Body of pancreas (tissue), 4 donors: ENCODE results near the gene ABCC10. TPM values are rescaled to one million over a fixed set of nuclear protein-coding genes. Genes with fewer than 3 reads are reported as not detected.

Source experiments
- ATAC-seq: fragments of 150-250 bp; one replicate; pipeline ENCODE4 v1.9.1; 2016
- DNase-seq, 4 donors: peaks; one replicate each; pipeline ENCODE4 v3.0.0-alpha.2; 2019
- H3K27ac ChIP-seq, 4 donors: fragments of 200-600 bp; sonication (generic); 1 replicate in 3 of 4; 2 replicates in 1 of 4; pipeline versions ENCODE4 v1.5.1 to v1.6.1; 2016 to 2019; ENCODE audit warnings: mild to moderate bottlenecking in 1 of 4, mixed read lengths in 1 of 4, moderate library complexity in 1 of 4
- H3K27me3 ChIP-seq, 2 donors: fragments of 200-600 bp; sonication (generic); one replicate each; pipeline ENCODE4 v1.6.0; 2016; ENCODE audit warnings: mild to moderate bottlenecking in 1 of 2
- H3K36me3 ChIP-seq, 2 donors: fragments of 200-600 bp; sonication (generic); replicated peaks in 1 of 2; 2 replicates each; pipeline ENCODE4 v1.5.1; 2016; ENCODE audit warnings: low read depth in 2 of 2; ENCODE audit not compliant: insufficient read depth in 1 of 2
- H3K4me1 ChIP-seq: fragments of 200-600 bp; sonication (generic); one replicate; pipeline ENCODE4 v1.6.0; 2016
- H3K4me3 ChIP-seq, 2 donors: fragments of 200-600 bp; sonication (generic); 1 replicate in 1 of 2; 2 replicates in 1 of 2; pipeline ENCODE4 v1.5.1; 2016 to 2019
- H3K9me3 ChIP-seq, 3 donors: fragments of 200-600 bp; sonication (generic); 1 replicate in 2 of 3; 2 replicates in 1 of 3; pipeline ENCODE4 v1.5.1; 2016
- CTCF ChIP-seq, 7 experiments: fragments of 450-650 bp in 4 of 7; fragments of 200-600 bp in 3 of 7; sonication (generic) in 3 of 7; IDR thresholded peaks; one replicate each; pipeline ENCODE4 v1.5.1; 2016 to 2019; ENCODE audit warnings: antibody characterized with exemption in 7 of 7
- POLR2A ChIP-seq, 3 donors: fragments of 450-650 bp; IDR thresholded peaks; one replicate each; pipeline ENCODE4 v1.6.1; 2016; ENCODE audit warnings: antibody characterized with exemption in 3 of 3, mild to moderate bottlenecking in 2 of 3
- WGBS, 2 donors: methylation state at CpG; one replicate each; pipeline ENCODE4 v1.1.5; 2017; 5-methylcytosine and 5-hydroxymethylcytosine counted together
- intact Hi-C: fragments of 100-400 bp; cut with DNase I; formaldehyde crosslinking; loops from one replicate; pipeline ENCODE4 v1.15.1; 2023
- total RNA-seq, 2 donors: library from RNA; depleted of rRNA; stranded (reverse); fragments of >200 nt; gene quantifications; one replicate each; pipeline ENCODE4 v1.1.0, GENCODE V29; 2016

Gene ABCC10
- total RNA-seq, 2 donors from 2014 or later: 17.1 to 44.5 TPM

GRCh38 chr6:43432009-43432945 lies 4.9 kb downstream of the ABCC10 start:
- Histone ChIP-seq H3K4me1 (peaks cover 38% of the 10 kb centered on the region), H3K36me3 (peaks cover 0 to 2% of the 10 kb centered on the region in 2 donors), H3K27ac (no peak overlapping the region), H3K4me3 (no peak overlapping the region), H3K27me3 (no peaks in the 10 kb centered on the region), H3K9me3 (no peaks in the 10 kb centered on the region)
- TF ChIP-seq POLR2A (IDR thresholded peaks at IDR 0.05) (no peak), CTCF (IDR thresholded peaks at IDR 0.05) (no peak)
- ATAC-seq (no peak), DNase-seq (no peak)
- 88 to 92% methylated on average over 6 to 19 of the region's 19 CpGs for WGBS, 2 donors
- intact Hi-C loops: no loop called here

- Histone ChIP-seq H3K4me3 (no peak overlapping the region), H3K36me3 (peaks cover 0 to 2% of the 10 kb centered on the region in 2 donors), H3K9me3 (no peaks in the 10 kb centered on the region), H3K27me3 (no peaks in the 10 kb centered on the region), H3K4me1 (peaks cover 38% of the 10 kb centered on the region), H3K27ac (no peak overlapping the region)
- WGBS, 2 donors: 79 to 90% methylated on average over 4 to 8 of the region's 8 CpGs
- TF ChIP-seq CTCF (IDR thresholded peaks at IDR 0.05): no peak
- TF ChIP-seq POLR2A (IDR thresholded peaks at IDR 0.05): no peak
- DNase-seq (no peak), ATAC-seq (no peak)
- intact Hi-C loops: no loop called here
Observed at GRCh38 chr6:43433148-43433547, 5.8 kb downstream of the ABCC10 start.

- TF ChIP-seq CTCF (IDR thresholded peaks at IDR 0.05) (no peak), POLR2A (IDR thresholded peaks at IDR 0.05) (no peak)
- H3K27me3 ChIP-seq: no peaks in the 10 kb centered on the region
- peaks cover 29% of the 10 kb centered on the region for H3K4me1 ChIP-seq
- H3K27ac ChIP-seq: no peak overlapping the region
- DNase-seq: no peak
- intact Hi-C loops: no loop called here
- H3K4me3 ChIP-seq: no peak overlapping the region
- 84 to 86% methylated on average over 9 to 15 of the region's 15 CpGs for WGBS, 2 donors
- H3K36me3 ChIP-seq: peaks cover 0 to 2% of the 10 kb centered on the region in 2 donors
- no peaks in the 10 kb centered on the region for H3K9me3 ChIP-seq
- ATAC-seq: no peak
Observed at GRCh38 chr6:43434001-43434840, 6.9 kb downstream of the ABCC10 start.

- DNase-seq (no peak), ATAC-seq (no peak)
- Histone ChIP-seq H3K4me1 (peaks cover 23% of the 10 kb centered on the region), H3K4me3 (no peak overlapping the region), H3K27ac (no peak overlapping the region), H3K9me3 (no peaks in the 10 kb centered on the region), H3K27me3 (no peaks in the 10 kb centered on the region), H3K36me3 (peaks cover 0 to 2% of the 10 kb centered on the region in 2 donors)
- intact Hi-C loops: no loop called here
- WGBS, 2 donors: 90 to 91% methylated on average over 4 of the region's 4 CpGs
- no peak for TF ChIP-seq CTCF (IDR thresholded peaks at IDR 0.05)
- no peak for TF ChIP-seq POLR2A (IDR thresholded peaks at IDR 0.05)
Observed at GRCh38 chr6:43434943-43435342, 7.6 kb downstream of the ABCC10 start.
